PC-9 (cell line): Measurements from ENCODE around the gene DPH5. TPM values are rescaled to one million over a fixed set of nuclear protein-coding genes. Genes with fewer than 3 reads are reported as not detected.

Source experiments
- BruUV-seq: library from RNA; stranded (reverse); fragments of 400-500 nt; replicated peaks from 2 replicates; lab custom pipeline; 2021; lab: Mats Ljungman, UMichigan
- CTCF ChIA-PET: fragments of 300-600 bp; sonication (Branson Sonifier 250); formaldehyde crosslinking; loops from one replicate; lab custom pipeline; 2022; ENCODE audit warnings: antibody characterized with exemption; lab: Charles Lee
- POLR2A ChIA-PET: fragments of 300-600 bp; sonication (Branson Sonifier 250); formaldehyde crosslinking; loops from one replicate; lab custom pipeline; 2022; ENCODE audit warnings: antibody characterized with exemption; ENCODE audit not compliant: unreplicated experiment; lab: Charles Lee
- DNase-seq, 2 experiments: peaks; one replicate each; pipeline versions ENCODE4 v3.0.0 to v3.0.0-alpha.2; 2015 to 2022; ENCODE audit warnings: mixed read lengths in 1 of 2
- H2AFZ ChIP-seq: fragments of 200-600 bp; sonication (generic); 2 replicates; pipeline ENCODE4 v1.8.1; 2017; ENCODE audit warnings: antibody characterized with exemption
- H3F3A ChIP-seq: fragments of 200-600 bp; sonication (generic); 2 replicates; pipeline ENCODE4 v1.8.1; 2017; ENCODE audit warnings: antibody characterized with exemption, mild to moderate bottlenecking, low read depth; ENCODE audit not compliant: insufficient read depth
- H3K27ac ChIP-seq: fragments of 200-600 bp; sonication (generic); 2 replicates; pipeline ENCODE4 v1.6.1; 2016; ENCODE audit warnings: mixed run types
- H3K27me3 ChIP-seq: fragments of 200-600 bp; sonication (generic); 2 replicates; pipeline ENCODE4 v1.6.1; 2016; ENCODE audit warnings: low read depth, mixed run types; ENCODE audit not compliant: insufficient read depth
- H3K36me3 ChIP-seq: fragments of 200-600 bp; sonication (generic); 2 replicates; pipeline ENCODE4 v1.6.1; 2016; ENCODE audit warnings: low read depth, mixed run types
- H3K4me1 ChIP-seq: fragments of 200-600 bp; sonication (generic); replicated peaks from 2 replicates; pipeline ENCODE4 v1.6.1; 2016; ENCODE audit warnings: mixed run types; ENCODE audit not compliant: insufficient read depth
- H3K4me2 ChIP-seq: fragments of 200-600 bp; sonication (generic); 2 replicates; pipeline ENCODE4 v1.6.1; 2017; ENCODE audit warnings: mixed run types
- H3K4me3 ChIP-seq: fragments of 200-600 bp; sonication (generic); 2 replicates; pipeline ENCODE4 v1.6.1; 2016; ENCODE audit warnings: mixed run types
- H3K79me2 ChIP-seq: fragments of 200-600 bp; sonication (generic); 2 replicates; pipeline ENCODE4 v1.6.1; 2017; ENCODE audit warnings: low read depth, mixed run types
- H3K9me2 ChIP-seq: fragments of 200-600 bp; sonication (generic); 2 replicates; pipeline ENCODE4 v1.8.1; 2017; ENCODE audit warnings: mild to moderate bottlenecking; ENCODE audit not compliant: insufficient read depth
- H3K9me3 ChIP-seq: fragments of 200-600 bp; sonication (generic); 2 replicates; pipeline ENCODE4 v1.8.1; 2016; ENCODE audit warnings: low read depth; ENCODE audit not compliant: insufficient read depth
- H4K20me1 ChIP-seq: fragments of 200-600 bp; sonication (generic); 2 replicates; pipeline ENCODE4 v1.8.1; 2017; ENCODE audit not compliant: insufficient read depth
- EZH2 ChIP-seq: fragments of 200-600 bp; sonication (generic); IDR thresholded peaks from 2 replicates; pipeline ENCODE4 v1.8.0; 2017; ENCODE audit warnings: antibody characterized with exemption, low read depth
- intact Hi-C: fragments of 100-400 bp; cut with micrococcal nuclease; formaldehyde crosslinking; loops from one replicate; pipeline ENCODE4 v1.10.0; 2022; ENCODE audit not compliant: unreplicated experiment
- total RNA-seq: library from RNA; stranded (reverse); gene quantifications from 2 replicates; pipeline ENCODE4 v1.2.3, GENCODE V29; 2021
- TF ChIP-seq, protein P1 (sequence below): fragments of 200-600 bp; sonication (generic); conservative IDR thresholded peaks from 2 replicates; pipeline ENCODE4 v1.6.1; 2017; ENCODE audit warnings: mixed run types, antibody characterized with exemption, mild to moderate bottlenecking, moderate library complexity

The DPH5 gene
- total RNA-seq, 1 experiment from 2014 or later, result 39.4 TPM

DNA sequence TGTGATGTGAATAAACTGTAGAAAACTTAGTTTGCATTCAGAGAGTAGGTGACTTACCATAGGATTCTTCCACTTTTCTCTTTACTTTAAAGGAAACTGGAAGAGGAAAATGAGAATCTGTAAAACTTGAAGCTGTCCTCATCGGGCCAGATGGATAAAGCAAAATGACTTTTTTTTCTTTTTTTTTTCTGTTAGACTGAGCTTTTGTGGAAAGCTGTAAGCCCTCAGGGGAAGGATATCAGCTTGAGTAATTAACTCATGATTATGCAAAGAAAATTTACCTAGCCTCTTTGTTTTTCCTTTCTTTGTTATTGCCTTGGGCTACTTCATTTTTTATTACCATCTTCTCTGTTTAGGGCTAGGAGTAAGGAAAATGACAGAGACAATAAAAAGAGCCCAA, 53.4 kb downstream of the DPH5 start:
- ChIA-PET POLR2A (no interaction called here), CTCF (no interaction called here)
- no peak for TF ChIP-seq EZH2
- TF ChIP-seq, protein P1, sequence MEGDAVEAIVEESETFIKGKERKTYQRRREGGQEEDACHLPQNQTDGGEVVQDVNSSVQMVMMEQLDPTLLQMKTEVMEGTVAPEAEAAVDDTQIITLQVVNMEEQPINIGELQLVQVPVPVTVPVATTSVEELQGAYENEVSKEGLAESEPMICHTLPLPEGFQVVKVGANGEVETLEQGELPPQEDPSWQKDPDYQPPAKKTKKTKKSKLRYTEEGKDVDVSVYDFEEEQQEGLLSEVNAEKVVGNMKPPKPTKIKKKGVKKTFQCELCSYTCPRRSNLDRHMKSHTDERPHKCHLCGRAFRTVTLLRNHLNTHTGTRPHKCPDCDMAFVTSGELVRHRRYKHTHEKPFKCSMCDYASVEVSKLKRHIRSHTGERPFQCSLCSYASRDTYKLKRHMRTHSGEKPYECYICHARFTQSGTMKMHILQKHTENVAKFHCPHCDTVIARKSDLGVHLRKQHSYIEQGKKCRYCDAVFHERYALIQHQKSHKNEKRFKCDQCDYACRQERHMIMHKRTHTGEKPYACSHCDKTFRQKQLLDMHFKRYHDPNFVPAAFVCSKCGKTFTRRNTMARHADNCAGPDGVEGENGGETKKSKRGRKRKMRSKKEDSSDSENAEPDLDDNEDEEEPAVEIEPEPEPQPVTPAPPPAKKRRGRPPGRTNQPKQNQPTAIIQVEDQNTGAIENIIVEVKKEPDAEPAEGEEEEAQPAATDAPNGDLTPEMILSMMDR, result no peak
- Histone ChIP-seq H3K27ac (no peak overlapping the region), H4K20me1 (0 out of 2 replicates have a peak, but pooled peaks cover 9% of the 10 kb centered on the region), H3K27me3 (no peaks in the 10 kb centered on the region), H3K4me2 (no peak overlapping the region), H2AFZ (no peak overlapping the region), H3F3A (peaks cover 14% of the 10 kb centered on the region; the same call in 1 of the 2 replicates), H3K36me3 (peaks cover 25% of the 10 kb centered on the region), H3K4me3 (no peak overlapping the region), H3K4me1 (no peaks in the 10 kb centered on the region), H3K9me3 (no peaks in the 10 kb centered on the region), H3K9me2 (no peaks in the 10 kb centered on the region), H3K79me2 (no peaks in the 10 kb centered on the region)
- no TSS peak for BruUV-seq
- intact Hi-C loops, result no loop called here
- DNase-seq, result no peak

DNA sequence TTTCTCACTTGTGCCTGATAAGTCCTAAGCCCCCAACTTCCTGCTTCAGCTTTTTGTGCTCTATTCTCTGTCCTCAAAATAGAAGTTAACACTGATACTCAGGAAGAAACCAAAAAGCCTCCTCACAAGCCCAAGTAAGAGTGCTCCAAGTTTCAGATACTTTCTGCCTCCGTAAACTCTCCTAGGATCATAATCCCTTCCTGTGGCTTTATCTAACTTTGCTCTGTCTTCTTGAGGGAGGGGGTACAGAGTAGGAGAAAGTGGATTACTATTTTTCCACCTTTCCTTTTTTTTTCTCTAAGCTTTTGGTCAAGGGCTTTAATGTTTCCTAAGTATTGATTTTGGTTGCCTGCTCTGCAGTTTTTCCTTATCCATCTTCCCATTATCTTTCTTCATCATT, 54.6 kb downstream of the DPH5 start:
- Histone ChIP-seq H3F3A (peaks cover 9% of the 10 kb centered on the region; the same call in 1 of the 2 replicates), H3K9me3 (no peaks in the 10 kb centered on the region), H3K4me3 (no peak overlapping the region), H2AFZ (no peak overlapping the region), H3K79me2 (no peaks in the 10 kb centered on the region), H3K4me1 (no peaks in the 10 kb centered on the region), H3K9me2 (no peaks in the 10 kb centered on the region), H3K27ac (no peak overlapping the region), H3K4me2 (no peak overlapping the region), H4K20me1 (0 out of 2 replicates have a peak, but pooled peaks cover 4% of the 10 kb centered on the region), H3K36me3 (peaks cover 34% of the 10 kb centered on the region), H3K27me3 (no peaks in the 10 kb centered on the region)
- no peak for DNase-seq
- ChIA-PET CTCF (no interaction called here), POLR2A (interaction anchor here (0.6 kb wide), 1 partner anchor 77 kb away, joined by 4 read pairs; the partner anchor contains the start of gene EXTL2)
- intact Hi-C loops, result no loop called here
- BruUV-seq, result no TSS peak
- TF ChIP-seq EZH2, result no peak
- TF ChIP-seq, protein P1, result no peak

DNA sequence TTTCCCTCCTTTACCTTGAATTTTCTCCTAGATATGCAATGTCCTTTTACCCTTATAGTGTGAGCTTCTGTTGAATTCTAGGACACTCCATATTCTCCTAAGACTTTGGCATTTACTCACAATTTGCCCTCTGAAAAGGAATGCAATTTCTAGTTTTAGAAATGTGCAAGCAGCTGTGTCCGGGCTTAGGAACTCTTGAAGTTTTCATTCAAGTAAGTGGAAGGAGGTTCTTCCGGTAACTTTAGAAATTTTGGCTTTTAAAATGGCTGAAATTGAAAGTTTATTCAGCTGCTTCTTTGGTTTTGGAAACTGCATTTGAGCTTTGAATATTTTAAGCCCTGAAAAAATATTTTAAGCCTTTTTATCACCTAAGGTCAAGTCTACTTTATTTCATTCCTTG, 56.3 kb downstream of the DPH5 start:
- 0 out of 2 replicates have a peak, but pooled peaks cover 4% of the 10 kb centered on the region for H4K20me1 ChIP-seq
- ChIA-PET POLR2A (interaction anchor here (0.7 kb wide), 1 partner anchor 14 kb away, joined by 5 read pairs; no protein-coding TSS in a partner anchor), CTCF (no interaction called here)
- BruUV-seq, result no TSS peak
- H3K9me2 ChIP-seq, result no peaks in the 10 kb centered on the region
- H2AFZ ChIP-seq, result no peak overlapping the region
- no peaks in the 10 kb centered on the region for H3K79me2 ChIP-seq
- H3K36me3 ChIP-seq, result peaks cover 34% of the 10 kb centered on the region
- no peak for DNase-seq
- H3K4me2 ChIP-seq, result no peak overlapping the region
- H3F3A ChIP-seq, result 0 out of 2 replicates have a peak, but pooled peaks cover 7% of the 10 kb centered on the region
- H3K9me3 ChIP-seq, result no peaks in the 10 kb centered on the region
- H3K27me3 ChIP-seq, result no peaks in the 10 kb centered on the region
- no peak overlapping the region for H3K4me3 ChIP-seq
- intact Hi-C loops, result no loop called here
- H3K4me1 ChIP-seq, result no peaks in the 10 kb centered on the region
- H3K27ac ChIP-seq, result no peak overlapping the region
- no peak for TF ChIP-seq EZH2
- TF ChIP-seq, protein P1, result no peak
